ENCODE results near the gene STX2. TPM values are rescaled to one million over a fixed set of nuclear protein-coding genes. Genes with fewer than 3 reads are reported as not detected.

Gene STX2
- total and polyA plus RNA-seq, 2 donors (not counting 3 experiments of a cell fraction or from before 2014, with no cell fraction given), result 26.2 to 32.6 TPM

GRCh38 chr12:130795906-130796305, 43.1 kb downstream of the STX2 start:
- H3K27ac ChIP-seq (ENCODE audit: insufficient read depth, low read depth, low read length), result no peak overlapping the region
- no peaks in the 10 kb centered on the region for H3K79me2 ChIP-seq (ENCODE audit: control insufficient read depth, insufficient read depth, low read length)
- H2AFZ ChIP-seq (ENCODE audit: low read depth, low read length), result no peak overlapping the region
- dilution Hi-C loops (cut with MboI; ENCODE audit: extremely low pct_ligation_motif_present, low sequenced_read_pairs) (no loop called here), intact Hi-C loops (cut with micrococcal nuclease) (no loop called here)
- peaks cover 6 to 7% of the 10 kb centered on the region in 2 experiments for H3K36me3 ChIP-seq (ENCODE audit: control insufficient read depth in 2 of 2, extremely low read depth in 1 of 2, insufficient read depth in 2 of 2, low read length in 2 of 2)
- no peak overlapping the region for H3K4me2 ChIP-seq (ENCODE audit: insufficient read depth, low read length)
- ChIA-PET POLR2A (no interaction called here), CTCF (interaction anchor here (0.9 kb wide), 1 partner anchor 21 kb away, joined by 3 read pairs; no protein-coding TSS in a partner anchor)
- H4K20me1 ChIP-seq (replicated peaks; ENCODE audit: control insufficient read depth, extremely low read depth, insufficient read depth, low read length), result no peaks in the 10 kb centered on the region
- FAIRE-seq (no peak), DNase-seq (ENCODE audit: low read depth, low spot score) (no peak)
- no peaks in the 10 kb centered on the region for H3K27me3 ChIP-seq (ENCODE audit: control insufficient read depth in 2 of 2, insufficient read depth in 2 of 2, low read length in 2 of 2)
- TF ChIP-seq POLR2A (IDR thresholded peaks at IDR 0.05; ENCODE audit: low read depth, low read length) (no peak), MYC (IDR thresholded peaks at IDR 0.05; ENCODE audit: low read depth, low read length) (no peak), POLR2AphosphoS5 (IDR thresholded peaks at IDR 0.05; ENCODE audit: insufficient read depth, low read depth, low read length) (no peak), JUN (IDR thresholded peaks at IDR 0.05; ENCODE audit: borderline replicate concordance, insufficient read depth, insufficient read length, low read depth) (no peak)
- TF ChIP-seq, protein P1, sequence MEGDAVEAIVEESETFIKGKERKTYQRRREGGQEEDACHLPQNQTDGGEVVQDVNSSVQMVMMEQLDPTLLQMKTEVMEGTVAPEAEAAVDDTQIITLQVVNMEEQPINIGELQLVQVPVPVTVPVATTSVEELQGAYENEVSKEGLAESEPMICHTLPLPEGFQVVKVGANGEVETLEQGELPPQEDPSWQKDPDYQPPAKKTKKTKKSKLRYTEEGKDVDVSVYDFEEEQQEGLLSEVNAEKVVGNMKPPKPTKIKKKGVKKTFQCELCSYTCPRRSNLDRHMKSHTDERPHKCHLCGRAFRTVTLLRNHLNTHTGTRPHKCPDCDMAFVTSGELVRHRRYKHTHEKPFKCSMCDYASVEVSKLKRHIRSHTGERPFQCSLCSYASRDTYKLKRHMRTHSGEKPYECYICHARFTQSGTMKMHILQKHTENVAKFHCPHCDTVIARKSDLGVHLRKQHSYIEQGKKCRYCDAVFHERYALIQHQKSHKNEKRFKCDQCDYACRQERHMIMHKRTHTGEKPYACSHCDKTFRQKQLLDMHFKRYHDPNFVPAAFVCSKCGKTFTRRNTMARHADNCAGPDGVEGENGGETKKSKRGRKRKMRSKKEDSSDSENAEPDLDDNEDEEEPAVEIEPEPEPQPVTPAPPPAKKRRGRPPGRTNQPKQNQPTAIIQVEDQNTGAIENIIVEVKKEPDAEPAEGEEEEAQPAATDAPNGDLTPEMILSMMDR (IDR thresholded peaks at IDR 0.05; ENCODE audit: extremely low read depth in 1 of 2, insufficient read depth in 1 of 2, low read depth in 1 of 2, low read length in 2 of 2), result no peak
- no peaks in the 10 kb centered on the region for H3K4me1 ChIP-seq (ENCODE audit: control insufficient read depth, extremely low read depth, insufficient read depth, low read length)
- H3K4me3 ChIP-seq (replicated peaks in 1 of 3; ENCODE audit: insufficient read depth in 1 of 3, low read depth in 1 of 3, low read length in 3 of 3), result no peak overlapping the region
- no TSS peak for BruUV-seq (replicated peaks)
- no peaks in the 10 kb centered on the region for H3K9me3 ChIP-seq (replicated peaks; ENCODE audit: control insufficient read depth, insufficient read depth, low read length)
- no peaks in the 10 kb centered on the region for H3K9me1 ChIP-seq (replicated peaks; ENCODE audit: control insufficient read depth, extremely low read depth, insufficient read depth, low read length)
- no peak overlapping the region for H3K9ac ChIP-seq (replicated peaks; ENCODE audit: extremely low read depth, insufficient read depth, low read length)

GRCh38 chr12:130793554-130793849, 45.5 kb downstream of the STX2 start:
- peaks cover 2% of the 10 kb centered on the region for H4K20me1 ChIP-seq (replicated peaks; ENCODE audit: control insufficient read depth, extremely low read depth, insufficient read depth, low read length)
- TF ChIP-seq GATA2 (IDR thresholded peaks at IDR 0.05; ENCODE audit: insufficient read depth, insufficient read length, low read depth, low read length) (no peak), POLR2A (IDR thresholded peaks at IDR 0.05; ENCODE audit: low read depth, low read length) (no peak), EZH2 (IDR thresholded peaks at IDR 0.05; ENCODE audit: borderline replicate concordance, low read depth, low read length, severe bottlenecking) (no peak), MAX (IDR thresholded peaks at IDR 0.05; ENCODE audit: insufficient read depth, insufficient read length) (no peak), POLR2AphosphoS5 (IDR thresholded peaks at IDR 0.05; ENCODE audit: insufficient read depth, low read depth, low read length) (no peak), FOS (IDR thresholded peaks at IDR 0.05; ENCODE audit: borderline replicate concordance, insufficient read depth, low read length) (no peak), JUN (IDR thresholded peaks at IDR 0.05; ENCODE audit: borderline replicate concordance, insufficient read depth, insufficient read length, low read depth) (no peak), MYC (IDR thresholded peaks at IDR 0.05; ENCODE audit: low read depth, low read length) (no peak)
- TF ChIP-seq, protein P1 (IDR thresholded peaks at IDR 0.05; ENCODE audit: extremely low read depth in 1 of 2, insufficient read depth in 1 of 2, low read depth in 1 of 2, low read length in 2 of 2), result no peak
- BruUV-seq (replicated peaks), result no TSS peak
- ChIA-PET POLR2A (no interaction called here), CTCF (no interaction called here)
- H3K79me2 ChIP-seq (ENCODE audit: control insufficient read depth, insufficient read depth, low read length), result no peaks in the 10 kb centered on the region
- no peaks in the 10 kb centered on the region for H3K9me3 ChIP-seq (replicated peaks; ENCODE audit: control insufficient read depth, insufficient read depth, low read length)
- FAIRE-seq (no peak), DNase-seq (ENCODE audit: low read depth, low spot score) (no peak)
- no peak overlapping the region for H3K9ac ChIP-seq (replicated peaks; ENCODE audit: extremely low read depth, insufficient read depth, low read length)
- H3K4me1 ChIP-seq (ENCODE audit: control insufficient read depth, extremely low read depth, insufficient read depth, low read length), result no peaks in the 10 kb centered on the region
- no peaks in the 10 kb centered on the region for H3K9me1 ChIP-seq (replicated peaks; ENCODE audit: control insufficient read depth, extremely low read depth, insufficient read depth, low read length)
- H3K36me3 ChIP-seq (ENCODE audit: control insufficient read depth in 2 of 2, extremely low read depth in 1 of 2, insufficient read depth in 2 of 2, low read length in 2 of 2), result peaks cover 0 to 7% of the 10 kb centered on the region in 2 experiments
- H2AFZ ChIP-seq (ENCODE audit: low read depth, low read length), result no peak overlapping the region
- dilution Hi-C loops (cut with MboI; ENCODE audit: extremely low pct_ligation_motif_present, low sequenced_read_pairs) (no loop called here), intact Hi-C loops (cut with micrococcal nuclease) (no loop called here)
- H3K27me3 ChIP-seq (ENCODE audit: control insufficient read depth in 2 of 2, insufficient read depth in 2 of 2, low read length in 2 of 2), result no peaks in the 10 kb centered on the region
- H3K27ac ChIP-seq (ENCODE audit: insufficient read depth, low read depth, low read length), result no peak overlapping the region
- H3K4me2 ChIP-seq (ENCODE audit: insufficient read depth, low read length), result no peak overlapping the region
- no peak overlapping the region for H3K4me3 ChIP-seq (replicated peaks in 1 of 3; ENCODE audit: insufficient read depth in 1 of 3, low read depth in 1 of 3, low read length in 3 of 3)
